ENCODE measurements around the gene LAMTOR1. TPM values are rescaled to one million over a fixed set of nuclear protein-coding genes. Genes with fewer than 3 reads are reported as not detected.

Gene LAMTOR1
- total and polyA plus RNA-seq, 2 of the 8 experiments (the other 6 are each of a cell fraction or from before 2014, with no cell fraction given): 82.1 to 160 TPM

- TF ChIP-seq PHF8 (conservative IDR thresholded peaks at IDR 0.05; ENCODE audit: low read depth, low read length): no peak
- TF ChIP-seq, protein P1, sequence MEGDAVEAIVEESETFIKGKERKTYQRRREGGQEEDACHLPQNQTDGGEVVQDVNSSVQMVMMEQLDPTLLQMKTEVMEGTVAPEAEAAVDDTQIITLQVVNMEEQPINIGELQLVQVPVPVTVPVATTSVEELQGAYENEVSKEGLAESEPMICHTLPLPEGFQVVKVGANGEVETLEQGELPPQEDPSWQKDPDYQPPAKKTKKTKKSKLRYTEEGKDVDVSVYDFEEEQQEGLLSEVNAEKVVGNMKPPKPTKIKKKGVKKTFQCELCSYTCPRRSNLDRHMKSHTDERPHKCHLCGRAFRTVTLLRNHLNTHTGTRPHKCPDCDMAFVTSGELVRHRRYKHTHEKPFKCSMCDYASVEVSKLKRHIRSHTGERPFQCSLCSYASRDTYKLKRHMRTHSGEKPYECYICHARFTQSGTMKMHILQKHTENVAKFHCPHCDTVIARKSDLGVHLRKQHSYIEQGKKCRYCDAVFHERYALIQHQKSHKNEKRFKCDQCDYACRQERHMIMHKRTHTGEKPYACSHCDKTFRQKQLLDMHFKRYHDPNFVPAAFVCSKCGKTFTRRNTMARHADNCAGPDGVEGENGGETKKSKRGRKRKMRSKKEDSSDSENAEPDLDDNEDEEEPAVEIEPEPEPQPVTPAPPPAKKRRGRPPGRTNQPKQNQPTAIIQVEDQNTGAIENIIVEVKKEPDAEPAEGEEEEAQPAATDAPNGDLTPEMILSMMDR (IDR thresholded peaks at IDR 0.05; ENCODE audit: control extremely low read depth in 1 of 3, insufficient read depth in 1 of 3, low read depth in 1 of 3, low read length in 3 of 3): no peak
- TF ChIP-seq SP4 (IDR thresholded peaks at IDR 0.05; ENCODE audit: low read length): no peak
- TF ChIP-seq CEBPB (IDR thresholded peaks at IDR 0.05; ENCODE audit: low read depth, low read length): no peak
Measured at GRCh38 chr11:72150882-72151281, 47.8 kb upstream of the LAMTOR1 start (continued).
